Stimulated activated CD8-positive, alpha-beta memory T cell treated with anti-CD3 and anti-CD28 coated beads, Interleukin-15, amount 100 ng/mL, for 48 hours (primary cell): ENCODE results near the gene ZNF526.

Source experiments
- DNase-seq, 2 donors: peaks; one replicate each; pipeline ENCODE4 v3.0.0-alpha.2; 2020; ENCODE audit warnings: low read depth in 2 of 2

Gene ZNF526

DNA sequence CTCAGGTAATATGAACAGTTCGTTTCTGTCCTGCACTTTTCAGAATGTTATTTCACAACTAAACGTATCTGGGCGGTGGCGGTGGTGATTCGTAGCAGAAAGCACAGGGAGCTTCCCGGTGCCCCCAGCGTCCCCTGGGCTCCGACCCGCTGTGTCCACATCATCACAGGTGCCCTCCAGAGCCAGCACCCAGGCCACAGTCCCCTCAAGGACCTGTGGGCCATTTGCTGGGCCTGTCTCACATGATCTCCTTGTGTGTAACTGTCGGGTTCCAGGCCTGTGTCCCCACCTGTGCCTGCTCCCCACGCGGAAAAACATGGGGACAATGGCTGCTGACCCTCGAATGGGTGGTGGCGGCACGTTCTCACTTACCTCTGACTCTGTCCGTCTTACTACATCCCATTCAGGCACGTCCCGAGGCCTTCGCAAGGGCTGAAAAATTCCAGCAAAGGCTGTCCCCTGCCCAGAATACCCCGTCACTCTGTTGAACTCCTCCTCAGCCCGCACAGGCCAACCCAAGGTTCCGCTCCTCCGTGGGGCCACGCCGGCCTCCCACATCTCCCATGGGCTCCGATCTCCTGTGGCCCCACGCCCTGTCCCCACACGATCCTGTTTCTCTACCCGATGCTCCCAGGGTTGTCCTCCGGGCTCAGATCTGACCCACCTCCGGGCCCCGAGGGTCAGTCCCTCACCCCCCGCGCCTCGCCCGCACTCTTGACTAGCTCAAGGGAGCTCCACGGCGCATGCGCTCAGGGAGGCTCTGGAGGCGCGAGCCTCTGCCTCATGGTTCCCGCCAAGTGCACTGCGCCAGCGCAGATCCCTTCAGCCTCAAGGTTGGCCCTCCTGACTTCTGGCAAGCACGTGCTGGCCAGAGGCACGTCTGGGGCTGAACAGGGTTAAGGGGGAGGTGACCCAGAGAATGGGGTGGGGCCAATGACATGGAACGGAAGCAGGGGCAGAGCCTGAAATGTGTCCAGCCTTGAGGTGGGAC lies 23.8 kb upstream of the ZNF526 start:
- DNase-seq, result no peak

DNA sequence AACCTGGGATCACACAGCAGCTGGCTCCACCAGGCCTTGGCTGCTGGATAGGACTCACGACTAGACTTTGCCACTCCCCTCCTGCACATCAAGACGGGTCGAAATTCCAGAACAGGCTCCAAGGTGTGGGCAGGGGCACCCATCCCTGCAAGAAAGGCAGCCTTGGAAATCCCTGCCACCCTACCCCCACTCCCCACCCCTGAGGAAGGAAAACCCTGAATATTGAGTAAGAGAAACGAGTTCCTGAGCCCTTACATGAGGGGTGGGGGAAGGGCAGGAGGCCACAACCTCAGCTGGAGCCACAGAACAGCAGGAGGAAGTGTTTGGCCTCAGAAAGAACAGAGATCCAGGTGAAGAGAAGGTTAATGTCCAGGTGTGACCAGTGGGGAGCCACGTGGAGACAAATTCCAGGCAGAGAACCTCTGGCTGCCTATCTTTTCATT lies 22.7 kb upstream of the ZNF526 start:
- no peak for DNase-seq

DNA sequence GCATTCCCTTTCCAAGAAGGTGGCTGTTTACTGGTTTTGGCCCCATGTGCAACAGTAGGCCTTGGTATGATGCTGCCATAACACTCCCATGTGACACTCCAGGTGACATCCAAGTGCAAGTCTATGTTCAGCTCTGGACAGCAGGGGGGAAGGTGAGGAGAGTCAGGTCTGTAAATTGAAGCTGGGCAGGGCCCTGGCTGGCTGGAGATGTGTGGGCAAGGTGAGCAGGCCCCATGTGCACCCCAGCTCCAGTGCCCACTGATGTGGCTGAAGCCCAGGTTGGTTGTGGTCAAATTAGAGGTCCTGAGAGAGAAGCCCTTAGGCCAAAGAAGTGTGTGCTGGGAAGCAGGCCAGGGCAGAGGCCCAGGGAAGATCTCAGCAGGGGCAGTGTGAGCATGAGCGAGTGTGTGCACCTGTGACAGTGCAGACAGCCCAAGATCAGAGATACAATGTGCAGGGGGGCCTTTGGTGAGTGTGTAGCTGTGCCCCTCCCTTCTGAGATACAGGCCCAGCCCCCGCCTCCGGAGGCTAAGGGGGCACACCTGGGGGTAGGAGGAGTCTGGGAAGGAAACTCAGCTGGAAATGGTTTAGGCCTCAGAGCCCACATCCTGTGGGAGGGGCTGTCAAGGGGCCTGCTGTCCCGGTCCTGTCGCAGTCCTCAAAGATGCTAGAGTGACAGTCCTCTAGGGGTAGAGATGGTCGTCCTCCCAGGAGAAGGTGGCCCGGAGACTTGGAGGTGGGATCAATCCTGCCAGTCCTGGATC lies 21.3 kb upstream of the ZNF526 start:
- DNase-seq, result no peak

DNA sequence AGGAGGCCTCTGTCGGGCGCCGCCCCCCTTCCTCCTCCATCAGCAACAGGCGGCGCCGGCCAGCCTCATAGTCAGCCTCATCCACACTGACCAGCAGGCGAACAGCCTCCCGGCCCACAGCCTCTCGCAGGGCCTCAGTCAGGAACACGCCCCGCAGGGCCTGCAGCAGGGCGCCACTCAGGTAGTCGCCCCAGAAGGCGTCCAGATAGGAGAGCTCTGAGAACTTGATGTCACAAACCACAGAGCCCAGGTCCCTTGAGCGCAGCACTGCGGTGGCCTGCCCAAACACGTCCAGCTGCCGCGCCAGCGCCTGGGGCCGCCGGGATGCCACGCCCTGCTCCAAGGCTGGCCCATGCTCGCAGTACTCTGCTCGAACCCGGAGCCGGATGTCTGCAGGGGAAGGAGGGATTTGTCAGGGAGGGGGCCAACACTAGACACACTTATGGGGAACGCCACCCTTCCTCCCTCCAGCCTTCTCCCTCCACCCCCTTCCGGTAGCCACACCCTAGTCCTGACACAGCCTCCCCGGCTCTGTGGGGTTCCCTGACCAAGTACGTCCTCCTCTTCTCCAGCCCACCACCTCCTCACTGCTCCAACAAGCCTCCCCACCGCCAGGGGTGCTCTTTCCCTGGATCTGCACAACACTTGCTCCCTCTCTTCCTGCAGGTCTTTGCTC lies 20.5 kb upstream of the ZNF526 start:
- DNase-seq, result peak in 1 of 2 donors; percentile 59

DNA sequence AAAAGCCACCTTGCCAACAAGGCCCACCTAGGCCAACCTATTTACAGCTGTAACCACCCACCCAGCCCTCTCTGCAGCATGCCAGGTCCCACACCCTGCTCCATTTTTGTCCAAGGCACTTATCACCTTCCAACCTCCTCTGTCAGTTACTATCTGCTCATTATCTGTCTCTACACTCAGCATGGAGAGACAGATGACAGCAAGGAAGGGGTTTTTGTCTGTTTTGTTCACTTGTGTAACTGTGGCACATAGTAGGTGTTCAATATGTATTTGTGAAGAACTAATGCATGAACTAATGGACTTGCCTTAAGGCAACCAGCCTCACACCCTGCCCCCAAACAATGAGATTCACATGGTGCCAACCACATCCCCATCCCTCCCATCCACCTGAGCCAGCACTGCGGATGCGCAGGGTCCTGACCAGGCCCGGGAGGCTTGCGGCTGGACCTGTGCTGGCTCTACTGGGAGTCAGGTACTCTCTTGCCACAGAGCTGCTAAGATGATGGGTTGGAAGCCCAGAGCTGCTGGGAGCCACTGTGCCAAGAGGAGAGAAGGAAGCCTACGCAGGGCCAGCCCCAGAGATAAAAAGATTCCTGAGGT lies 19.9 kb upstream of the ZNF526 start:
- no peak for DNase-seq

DNA sequence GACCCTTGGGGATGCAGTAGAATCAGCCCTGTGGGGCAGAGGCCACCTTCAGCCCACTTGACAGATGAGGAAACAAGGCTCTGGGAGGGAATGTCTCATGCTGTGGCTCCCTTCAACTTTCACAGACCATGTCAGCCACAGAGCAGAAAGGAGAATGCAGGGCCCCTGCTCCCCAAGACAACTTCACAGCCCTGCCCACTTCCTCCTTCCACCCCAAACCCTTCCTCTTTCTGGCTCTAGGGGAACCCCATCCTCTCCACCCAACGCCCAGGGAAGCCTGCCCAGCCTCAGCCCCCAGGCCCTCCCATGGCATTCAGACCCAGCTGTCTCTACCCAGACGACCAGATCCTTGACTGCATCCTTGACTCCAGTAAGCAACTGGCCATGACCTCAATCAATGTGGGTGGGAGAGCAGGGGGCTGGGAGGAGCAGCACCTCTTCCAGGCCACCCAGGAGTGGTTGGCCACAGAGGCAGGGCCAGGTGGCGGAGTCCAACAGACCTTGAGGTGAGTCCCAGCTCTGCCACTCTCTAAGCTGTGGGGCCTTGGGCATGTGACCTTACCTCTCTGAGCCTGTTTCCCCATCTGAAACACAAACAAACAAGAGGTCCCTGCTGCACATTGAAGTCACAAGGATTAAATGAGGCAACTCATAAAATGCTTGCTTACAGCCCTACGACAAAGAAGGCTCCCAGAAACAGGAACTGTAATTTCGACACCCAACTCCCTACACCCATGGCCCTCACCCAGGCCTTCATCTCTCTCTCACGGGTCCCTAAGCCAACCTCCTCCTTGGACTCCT lies 18.4 kb upstream of the ZNF526 start:
- peak in 1 of 2 donors; percentile 28 for DNase-seq

DNA sequence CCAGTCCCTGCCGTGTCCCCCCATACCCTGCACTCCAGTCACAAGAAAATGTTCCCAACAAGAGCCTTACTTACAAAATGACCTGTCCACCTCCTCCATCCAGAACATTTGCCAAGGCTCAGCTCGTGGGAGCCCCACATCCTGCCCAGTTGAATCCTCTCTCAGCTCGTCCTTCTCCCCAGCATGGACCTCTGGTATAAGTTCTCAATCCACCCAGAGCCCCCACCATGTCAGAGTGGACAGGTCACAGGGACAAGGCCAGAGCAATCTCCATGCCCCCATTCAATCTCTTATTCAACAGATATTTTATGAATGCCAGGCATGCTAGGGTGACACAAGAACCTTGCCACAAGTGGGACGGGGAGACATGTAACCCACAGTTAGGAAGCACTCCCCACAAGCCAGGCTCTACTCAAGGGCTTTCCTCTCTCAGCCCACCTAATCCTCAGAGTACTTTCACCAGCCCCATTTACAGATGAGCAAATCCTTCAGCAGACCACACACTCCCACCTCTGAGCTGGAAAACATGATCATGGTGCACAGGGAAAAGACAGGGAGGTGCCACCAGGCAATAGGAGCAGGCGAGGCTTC lies 17.7 kb upstream of the ZNF526 start:
- no peak for DNase-seq

DNA sequence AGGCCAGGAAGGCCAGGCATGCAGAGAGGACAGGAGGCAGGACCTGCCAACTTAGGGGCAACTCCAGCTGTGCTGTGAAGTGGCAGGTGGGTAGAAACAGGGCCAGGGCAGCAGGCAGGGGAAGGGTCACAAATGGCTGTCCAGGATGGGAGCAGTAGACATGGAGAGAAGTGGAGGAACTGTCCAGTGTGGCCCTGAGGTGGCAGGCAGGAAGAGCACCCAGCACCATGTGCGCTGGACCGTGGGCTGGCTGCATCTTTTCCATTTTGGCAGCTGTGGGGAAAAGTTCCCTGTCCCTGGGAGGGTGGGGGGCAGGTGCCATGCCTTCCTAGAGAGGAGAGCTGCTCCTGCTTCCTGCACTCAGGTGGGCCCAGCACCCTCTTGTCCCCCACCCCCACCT lies 16.4 kb upstream of the ZNF526 start:
- DNase-seq, result no peak

DNA sequence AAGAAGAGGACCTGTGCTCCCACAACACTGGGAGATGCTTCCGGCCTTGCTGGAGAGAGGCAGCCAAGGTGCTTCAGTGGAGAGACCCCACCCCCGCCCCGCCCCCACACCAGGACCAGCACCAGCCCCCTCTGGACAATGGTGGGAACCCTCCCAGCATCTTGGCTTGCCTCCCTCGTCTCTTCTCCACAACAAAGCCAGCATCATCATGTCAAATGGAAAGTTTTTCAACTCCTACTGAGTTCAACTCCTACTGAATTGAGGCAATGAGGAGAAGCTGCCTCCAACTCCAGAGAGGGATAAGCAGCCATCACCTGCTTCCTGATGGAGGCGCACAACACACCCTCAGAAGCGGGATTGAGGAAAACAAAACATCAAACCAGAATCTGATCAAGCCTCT lies 15.4 kb upstream of the ZNF526 start:
- no peak for DNase-seq

DNA sequence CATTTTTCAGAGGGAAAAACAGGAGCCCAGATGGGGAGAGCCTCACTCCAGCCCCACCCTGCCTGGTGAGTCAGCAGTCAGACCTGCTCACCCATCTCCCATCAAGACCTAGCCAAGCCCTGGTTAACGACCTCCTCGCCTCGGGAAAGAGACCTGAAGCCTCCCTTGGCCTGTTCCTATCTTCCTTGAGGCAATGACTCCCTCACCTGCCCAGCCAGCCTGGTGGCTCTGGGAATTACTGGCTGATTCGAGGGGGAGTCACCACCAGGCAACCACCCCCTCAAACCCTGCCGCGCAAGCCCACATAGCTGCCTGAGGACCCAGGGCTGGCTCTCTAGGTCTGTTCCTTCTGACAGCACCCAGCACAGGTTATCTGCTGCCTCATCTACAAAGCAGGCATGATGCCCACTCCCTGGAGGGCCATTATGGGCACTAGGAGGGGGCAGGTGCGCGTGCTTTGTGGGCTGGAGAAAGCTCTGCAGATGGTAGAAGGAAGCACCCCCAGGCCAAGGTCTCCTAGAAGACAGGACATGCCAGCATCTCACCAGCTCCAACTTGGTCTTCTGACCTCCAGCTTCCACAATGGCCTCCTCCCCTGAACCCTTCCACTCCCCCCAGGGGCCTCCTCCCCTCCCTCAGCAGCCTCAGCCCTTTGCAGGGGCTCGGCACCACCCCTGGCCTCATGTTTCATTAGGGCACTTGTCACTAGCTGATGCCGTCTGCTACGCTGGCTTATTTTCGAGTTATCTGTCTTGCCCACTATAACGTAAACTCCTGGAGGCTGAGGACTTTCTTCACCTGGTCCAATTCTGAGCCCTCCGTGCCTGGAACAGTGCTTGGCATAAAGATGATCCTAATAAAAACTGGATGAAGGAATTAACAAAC lies 13.0 kb upstream of the ZNF526 start:
- no peak for DNase-seq

DNA sequence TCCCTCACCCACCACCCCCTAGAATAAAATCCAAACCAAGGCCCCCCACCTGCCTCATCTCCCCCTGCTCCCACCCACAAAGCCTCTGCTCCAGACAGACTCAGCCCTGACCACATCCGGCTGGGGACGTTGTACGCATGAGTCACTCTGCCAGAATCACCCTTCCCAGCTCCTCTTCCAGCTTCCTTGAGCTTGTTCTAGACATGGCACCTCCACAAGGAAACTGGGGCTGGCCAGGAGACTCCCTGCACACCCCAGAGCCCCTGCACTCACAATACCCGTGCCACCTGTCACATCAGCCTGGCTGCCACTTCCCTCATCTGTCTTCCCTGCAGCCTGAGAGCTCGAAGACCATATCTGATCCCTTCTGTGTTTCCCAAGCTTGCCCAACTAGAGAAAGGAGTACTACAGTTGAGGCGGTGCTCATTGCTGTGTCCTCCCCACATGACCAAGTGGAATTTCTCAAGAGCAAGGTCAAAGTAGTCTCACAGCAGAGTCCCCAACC lies 12.3 kb upstream of the ZNF526 start:
- DNase-seq, result no peak

DNA sequence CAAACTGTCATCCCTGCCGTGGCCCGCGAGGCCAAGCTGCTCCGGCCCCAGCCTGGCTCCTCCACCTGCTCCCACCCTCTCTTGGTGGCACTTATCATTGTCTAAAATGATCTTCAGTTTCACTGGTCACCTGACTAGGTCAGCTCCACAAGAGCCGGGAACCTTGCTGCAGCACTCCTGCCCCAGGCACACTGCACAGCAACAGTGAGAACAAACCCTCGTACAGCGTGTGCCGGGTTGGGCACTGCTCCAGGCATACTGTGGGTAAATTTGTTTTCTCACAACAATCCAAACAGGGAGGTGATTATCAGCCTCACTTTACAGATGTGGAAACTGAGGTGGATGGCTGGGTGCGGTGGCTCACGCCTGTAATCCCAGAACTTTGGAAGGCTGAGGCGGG lies 11.5 kb upstream of the ZNF526 start:
- no peak for DNase-seq

DNA sequence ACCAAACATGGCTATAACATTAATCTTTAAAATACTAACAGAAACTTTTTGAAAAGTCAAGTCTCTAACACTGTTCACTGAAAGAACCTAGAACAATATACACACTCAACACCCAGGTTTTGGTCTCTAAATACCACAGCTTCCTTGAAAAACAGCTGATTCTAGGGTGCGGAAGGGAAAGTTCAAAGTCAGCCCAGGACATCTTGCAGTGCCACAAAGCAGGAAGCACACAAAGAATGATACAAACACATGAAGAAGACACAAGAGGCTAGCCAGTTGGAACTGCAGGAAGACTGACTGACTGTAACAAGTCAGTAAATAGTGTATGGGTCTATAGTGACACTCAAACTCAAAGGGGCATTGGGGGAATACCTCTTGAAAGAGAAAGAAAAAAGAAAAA lies 7.2 kb upstream of the ZNF526 start:
- DNase-seq, result no peak

DNA sequence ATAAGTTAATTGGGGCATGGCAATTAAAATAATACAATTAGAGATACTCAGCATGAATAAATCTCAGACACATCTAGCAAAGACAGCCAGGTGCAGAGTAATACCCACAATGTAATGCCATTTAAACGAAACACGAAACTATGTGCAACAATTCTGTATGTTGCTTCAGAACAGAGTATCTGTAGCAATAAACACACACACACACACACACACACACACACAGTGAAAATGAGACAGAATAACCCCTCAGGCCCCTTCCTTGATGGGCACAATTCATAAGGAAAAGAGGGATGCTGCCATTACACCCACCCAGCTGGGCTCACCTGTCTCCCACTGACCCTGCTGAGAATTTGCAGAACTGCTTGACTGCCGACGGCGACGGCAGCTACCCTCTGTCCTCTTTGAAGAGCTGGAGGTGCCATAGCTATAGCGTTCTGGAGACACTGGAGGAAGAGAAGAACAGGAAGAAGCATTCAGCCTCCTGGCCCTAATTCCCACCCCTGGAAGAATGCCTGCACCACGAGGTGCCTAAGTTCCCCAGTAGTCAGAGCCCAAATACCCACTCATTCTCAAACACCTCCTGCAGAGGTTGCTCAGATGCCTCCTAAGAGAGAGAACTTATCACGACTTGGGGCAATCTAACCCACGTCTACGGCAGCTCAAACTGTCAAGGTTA lies 5.2 kb upstream of the ZNF526 start:
- no peak for DNase-seq

DNA sequence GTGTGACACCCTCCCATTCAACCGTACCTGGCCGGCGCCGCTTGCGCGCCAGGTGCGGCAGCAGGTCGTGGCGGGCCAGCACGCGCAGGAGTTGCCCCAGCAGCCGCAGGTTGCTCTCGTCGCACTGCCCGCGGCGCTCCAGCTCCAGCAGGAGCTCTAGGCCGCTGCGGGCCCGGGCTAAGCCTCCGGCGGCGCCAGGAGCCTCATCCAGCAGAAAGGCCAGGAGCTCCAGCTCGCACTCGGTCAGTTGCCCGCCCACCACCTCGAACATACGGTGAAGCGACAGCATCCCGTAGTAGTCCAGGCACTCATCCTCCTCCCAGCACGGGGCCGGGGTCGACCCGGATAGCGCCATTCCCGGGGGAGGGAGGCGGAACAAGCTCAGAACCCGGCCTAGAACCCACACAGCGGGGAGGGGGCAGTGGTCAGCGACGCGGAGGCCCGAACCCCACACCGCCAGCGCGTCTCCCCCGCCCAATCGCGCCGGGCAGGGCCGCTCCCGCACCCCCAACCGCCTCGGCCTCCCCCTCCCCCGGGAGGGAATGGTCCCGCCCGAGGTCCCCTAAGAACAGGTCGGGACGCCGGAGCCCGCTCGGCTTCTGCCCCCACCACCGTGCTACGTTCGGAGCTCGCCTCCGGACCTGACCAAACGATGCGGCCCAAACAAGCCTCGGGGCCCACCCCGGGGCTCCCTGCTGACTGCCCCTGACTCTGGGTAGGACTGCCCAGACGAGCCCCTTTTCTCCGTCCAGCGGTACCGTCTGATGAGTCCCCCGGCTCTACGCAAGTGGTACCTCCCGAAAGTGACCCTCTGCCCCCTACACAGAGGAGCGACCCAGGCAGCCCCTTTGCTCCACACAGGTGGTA lies 3.2 kb upstream of the ZNF526 start:
- DNase-seq, result no peak

DNA sequence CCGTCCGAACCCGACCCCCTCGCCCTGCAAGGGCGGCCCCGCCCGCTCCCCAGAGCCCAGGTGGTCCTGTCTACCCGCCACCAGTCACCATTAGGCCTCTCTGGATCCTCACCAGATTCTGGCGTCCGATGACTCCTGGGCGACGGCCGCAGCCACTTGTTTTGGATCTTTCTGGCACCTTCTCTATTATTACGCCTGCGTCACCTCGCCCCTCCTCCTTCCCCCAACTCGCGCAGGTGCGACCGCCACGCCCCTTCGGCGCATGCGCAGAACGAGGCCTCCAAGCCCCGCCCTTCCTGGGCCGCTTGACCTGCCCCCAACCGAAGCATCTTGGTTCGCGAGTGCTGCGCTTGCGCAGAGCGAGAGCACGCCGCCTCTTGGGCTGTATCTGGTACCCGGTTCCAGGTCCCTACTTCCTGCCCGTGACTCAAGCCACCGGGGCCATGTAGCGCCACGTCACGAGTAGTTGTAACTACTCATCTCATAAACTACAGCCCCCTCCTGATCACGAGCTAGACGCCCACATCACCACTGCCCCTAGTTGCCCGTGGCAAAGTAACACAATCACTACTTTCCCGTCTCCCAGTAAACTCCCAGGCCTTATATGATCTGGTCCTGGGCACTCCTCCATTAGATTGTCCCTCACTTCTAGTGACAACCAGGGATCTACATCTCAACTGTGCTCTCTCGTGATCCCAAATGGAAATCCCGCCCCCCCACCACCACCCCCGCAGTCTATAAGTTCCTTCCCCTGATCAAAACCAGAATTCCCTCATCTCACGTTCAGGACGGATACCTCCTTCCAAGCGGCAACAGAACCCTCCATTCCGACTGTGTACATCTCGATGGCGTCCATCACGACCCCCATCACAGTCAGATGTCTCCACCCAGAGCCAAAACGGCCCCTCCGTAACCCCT lies 2.3 kb upstream of the ZNF526 start, which contains the start of gene DEDD2:
Gene DEDD2 (minus strand): TSS at position 158 of the 918 bp plus-strand sequence. CDS start 670 bp downstream, outside the sequence.
- peak; percentile 99 for DNase-seq

DNA sequence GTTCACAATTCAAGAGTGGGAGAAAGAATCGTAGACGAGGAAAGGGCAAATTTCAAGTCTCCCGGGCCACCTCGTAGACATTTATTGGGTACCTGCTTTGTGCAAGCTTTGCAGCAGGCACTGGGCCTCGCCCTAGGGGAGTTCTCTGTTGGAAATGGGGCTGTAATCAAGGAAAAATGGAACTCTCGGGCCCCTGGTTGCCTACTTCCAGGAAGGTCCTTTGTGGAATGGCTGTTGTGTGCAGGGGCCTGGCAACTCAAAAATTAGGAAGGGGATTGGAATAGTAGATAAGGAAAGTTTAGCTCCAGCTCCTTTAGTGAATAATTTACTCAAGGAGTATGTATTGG lies 612 bp downstream of the ZNF526 start:
- DNase-seq, result no peak
